Peyer's patch (tissue), 4 donors: ENCODE measurements around the gene NAA38. TPM values are rescaled to one million over a fixed set of nuclear protein-coding genes. Genes with fewer than 3 reads are reported as not detected.
A peak's percentile ranks its signal among the peaks of the same experiment; 100 is the strongest.

Experiments
- DNase-seq, 3 donors: peaks; one replicate each; pipeline ENCODE4 v3.0.0-alpha.2; 2017 to 2019
- H3K27ac ChIP-seq, 4 donors: fragments of 200-600 bp; sonication (generic); one replicate each; pipeline ENCODE4 v1.5.1; 2016 to 2019
- H3K27me3 ChIP-seq, 2 donors: fragments of 200-600 bp; sonication (generic); one replicate each; pipeline ENCODE4 v1.5.1; 2019
- H3K36me3 ChIP-seq, 3 donors: fragments of 200-600 bp; sonication (generic); one replicate each; pipeline ENCODE4 v1.5.1; 2016 to 2019
- H3K4me1 ChIP-seq, 4 donors: fragments of 200-600 bp; sonication (generic); one replicate each; pipeline ENCODE4 v1.5.1; 2016 to 2019
- H3K4me3 ChIP-seq, 4 donors: fragments of 200-600 bp; sonication (generic); 1 replicate in 3 of 4; 2 replicates in 1 of 4; pipeline ENCODE4 v1.5.1; 2016 to 2019; ENCODE audit warnings: mild to moderate bottlenecking in 1 of 4
- H3K9me3 ChIP-seq, 4 donors: fragments of 200-600 bp; sonication (generic); one replicate each; pipeline ENCODE4 v1.5.1; 2016 to 2019; ENCODE audit warnings: mild to moderate bottlenecking in 1 of 4
- POLR2A ChIP-seq, 2 donors: fragments of 450-650 bp; IDR thresholded peaks; one replicate each; pipeline ENCODE4 v1.5.1; 2017; ENCODE audit warnings: antibody characterized with exemption in 2 of 2, mild to moderate bottlenecking in 2 of 2, moderate library complexity in 2 of 2
- total RNA-seq, 4 donors: library from RNA; depleted of rRNA; stranded (reverse); fragments of >200 nt; gene quantifications; one replicate each; pipeline ENCODE4 v1.1.0, GENCODE V29; 2016
- TF ChIP-seq, protein P1 (sequence below), 6 experiments: fragments of 450-650 bp in 4 of 6; fragments of 200-600 bp in 2 of 6; sonication (generic) in 1 of 6; IDR thresholded peaks; one replicate each; pipeline ENCODE4 v1.5.1; 2017 to 2019; ENCODE audit warnings: antibody characterized with exemption in 6 of 6, mild to moderate bottlenecking in 3 of 6, moderate library complexity in 1 of 6

Gene NAA38
- total RNA-seq, 4 donors from 2014 or later = 28.6 to 75.8 (median 47.8) TPM

DNA sequence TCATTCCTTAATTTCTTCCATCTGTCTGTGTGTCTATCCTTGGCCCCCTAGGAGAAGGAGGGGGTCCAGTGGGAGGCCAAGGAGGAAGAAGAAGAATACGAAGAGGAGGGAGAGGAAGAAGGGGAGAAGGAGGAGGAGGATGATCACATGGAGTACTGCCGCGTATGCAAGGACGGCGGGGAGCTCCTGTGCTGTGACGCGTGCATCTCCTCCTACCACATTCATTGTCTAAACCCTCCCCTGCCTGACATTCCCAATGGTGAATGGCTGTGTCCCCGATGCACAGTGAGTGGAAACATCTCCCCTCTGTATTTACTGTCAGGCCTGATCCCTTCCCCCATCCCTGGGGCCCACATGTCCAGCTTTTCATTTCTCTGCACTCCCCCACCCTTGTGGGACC, 37.5 kb upstream of the NAA38 start:
- Histone ChIP-seq H3K27me3 (no peaks in the 10 kb centered on the region), H3K4me3 (no peak overlapping the region), H3K4me1 (peaks cover 0 to 5% (median 0%) of the 10 kb centered on the region in 4 donors), H3K9me3 (no peaks in the 10 kb centered on the region), H3K27ac (no peak overlapping the region), H3K36me3 (peaks cover 0 to 87% (median 0%) of the 10 kb centered on the region in 3 donors)
- no peak for DNase-seq
- TF ChIP-seq, protein P1, sequence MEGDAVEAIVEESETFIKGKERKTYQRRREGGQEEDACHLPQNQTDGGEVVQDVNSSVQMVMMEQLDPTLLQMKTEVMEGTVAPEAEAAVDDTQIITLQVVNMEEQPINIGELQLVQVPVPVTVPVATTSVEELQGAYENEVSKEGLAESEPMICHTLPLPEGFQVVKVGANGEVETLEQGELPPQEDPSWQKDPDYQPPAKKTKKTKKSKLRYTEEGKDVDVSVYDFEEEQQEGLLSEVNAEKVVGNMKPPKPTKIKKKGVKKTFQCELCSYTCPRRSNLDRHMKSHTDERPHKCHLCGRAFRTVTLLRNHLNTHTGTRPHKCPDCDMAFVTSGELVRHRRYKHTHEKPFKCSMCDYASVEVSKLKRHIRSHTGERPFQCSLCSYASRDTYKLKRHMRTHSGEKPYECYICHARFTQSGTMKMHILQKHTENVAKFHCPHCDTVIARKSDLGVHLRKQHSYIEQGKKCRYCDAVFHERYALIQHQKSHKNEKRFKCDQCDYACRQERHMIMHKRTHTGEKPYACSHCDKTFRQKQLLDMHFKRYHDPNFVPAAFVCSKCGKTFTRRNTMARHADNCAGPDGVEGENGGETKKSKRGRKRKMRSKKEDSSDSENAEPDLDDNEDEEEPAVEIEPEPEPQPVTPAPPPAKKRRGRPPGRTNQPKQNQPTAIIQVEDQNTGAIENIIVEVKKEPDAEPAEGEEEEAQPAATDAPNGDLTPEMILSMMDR (IDR thresholded peaks at IDR 0.05) = no peak
- TF ChIP-seq POLR2A (IDR thresholded peaks at IDR 0.05) = no peak

DNA sequence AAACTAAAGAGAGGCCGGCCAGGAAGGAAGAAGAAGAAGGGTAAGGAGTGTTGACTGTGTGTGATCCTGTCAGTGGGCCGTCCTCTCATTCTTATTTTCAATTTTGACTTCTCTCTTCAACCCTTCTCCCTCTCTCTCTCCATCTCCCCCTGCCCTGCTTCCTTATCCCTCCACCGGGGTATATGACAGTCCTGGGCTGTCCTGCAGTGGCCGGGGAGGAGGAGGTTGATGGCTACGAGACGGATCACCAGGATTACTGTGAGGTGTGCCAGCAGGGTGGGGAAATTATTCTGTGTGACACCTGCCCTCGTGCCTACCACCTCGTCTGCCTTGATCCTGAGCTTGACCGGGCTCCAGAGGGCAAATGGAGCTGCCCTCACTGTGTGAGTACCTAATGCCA, 36.9 kb upstream of the NAA38 start:
- no peak overlapping the region for H3K4me3 ChIP-seq
- no peaks in the 10 kb centered on the region for H3K27me3 ChIP-seq
- TF ChIP-seq, protein P1 (IDR thresholded peaks at IDR 0.05) = no peak
- TF ChIP-seq POLR2A (IDR thresholded peaks at IDR 0.05) = no peak
- H3K27ac ChIP-seq = no peak overlapping the region
- peaks cover 0 to 11% (median 0%) of the 10 kb centered on the region in 4 donors for H3K4me1 ChIP-seq
- DNase-seq = no peak
- H3K36me3 ChIP-seq = peaks cover 0 to 81% (median 0%) of the 10 kb centered on the region in 3 donors
- no peaks in the 10 kb centered on the region for H3K9me3 ChIP-seq

DNA sequence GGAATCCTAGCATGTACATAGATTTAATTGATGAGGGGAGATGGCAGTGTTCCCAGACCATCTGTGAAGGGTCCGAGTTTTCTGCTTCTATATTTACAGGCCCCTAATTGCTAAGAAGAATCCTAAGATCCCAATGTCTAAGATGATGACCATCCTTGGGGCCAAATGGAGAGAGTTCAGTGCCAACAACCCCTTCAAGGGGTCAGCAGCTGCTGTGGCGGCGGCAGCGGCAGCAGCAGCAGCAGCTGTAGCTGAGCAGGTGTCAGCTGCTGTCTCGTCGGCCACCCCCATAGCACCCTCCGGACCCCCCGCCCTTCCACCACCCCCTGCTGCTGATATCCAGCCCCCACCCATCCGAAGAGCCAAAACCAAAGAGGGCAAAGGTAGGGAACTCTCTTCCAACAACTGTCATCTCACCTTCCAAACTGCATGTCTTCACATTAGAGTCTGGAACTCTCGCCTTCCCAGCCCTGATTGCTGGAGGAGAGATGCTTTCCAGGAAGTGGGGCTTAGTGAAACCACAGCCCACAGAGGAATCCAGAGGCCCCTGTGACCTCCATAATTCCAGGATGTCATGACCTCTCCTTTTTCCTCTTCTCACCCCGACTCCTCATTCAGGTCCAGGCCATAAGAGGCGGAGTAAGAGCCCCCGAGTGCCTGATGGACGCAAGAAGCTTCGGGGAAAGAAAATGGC, 36.0 kb upstream of the NAA38 start:
- no peak overlapping the region for H3K27ac ChIP-seq
- TF ChIP-seq, protein P1 (IDR thresholded peaks at IDR 0.05) = no peak
- no peak for TF ChIP-seq POLR2A (IDR thresholded peaks at IDR 0.05)
- no peaks in the 10 kb centered on the region for H3K27me3 ChIP-seq
- H3K4me1 ChIP-seq = peaks cover 0 to 20% (median 5%) of the 10 kb centered on the region in 4 donors
- no peak overlapping the region for H3K4me3 ChIP-seq
- no peak for DNase-seq
- H3K9me3 ChIP-seq = no peaks in the 10 kb centered on the region
- peaks cover 0 to 72% (median 0%) of the 10 kb centered on the region in 3 donors for H3K36me3 ChIP-seq

DNA sequence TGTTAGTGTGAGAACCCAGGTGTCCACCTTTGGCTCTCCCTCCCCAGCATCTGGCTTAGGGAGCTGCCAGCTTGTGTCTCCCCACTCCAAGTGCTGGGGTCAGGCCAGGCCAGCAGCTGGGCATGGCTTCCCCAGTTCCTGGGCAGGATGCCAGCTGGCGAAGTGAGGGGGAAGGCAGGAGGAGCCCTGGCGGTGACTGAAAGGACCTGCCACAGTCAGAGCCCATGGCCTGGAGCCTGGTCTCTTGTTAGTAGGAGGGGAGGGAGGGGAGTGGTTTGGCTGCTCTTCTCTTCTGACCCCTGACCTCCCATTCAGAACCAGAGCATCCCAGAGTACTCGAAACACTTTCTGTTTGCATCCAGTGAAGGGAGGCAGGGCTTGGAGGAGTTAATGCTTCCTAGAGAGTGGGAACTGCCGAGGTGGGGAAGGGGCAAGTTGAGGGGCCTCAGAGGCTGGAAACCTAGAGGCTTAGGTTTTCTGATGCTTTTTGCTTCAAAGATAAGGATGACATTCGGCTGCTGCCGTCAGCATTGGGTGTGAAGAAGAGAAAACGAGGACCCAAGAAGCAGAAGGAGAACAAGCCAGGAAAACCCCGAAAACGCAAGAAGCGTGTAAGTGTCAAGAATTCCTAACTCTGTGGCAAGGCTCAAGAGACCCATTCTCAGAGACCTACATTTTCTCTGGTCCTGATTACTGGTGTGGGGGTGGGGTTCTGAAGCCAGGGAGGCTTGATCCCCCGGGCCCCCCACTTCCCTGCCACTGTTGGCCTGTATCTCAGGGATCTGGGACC, 32.0 kb upstream of the NAA38 start:
- peaks cover 0 to 33% (median 0%) of the 10 kb centered on the region in 3 donors for H3K36me3 ChIP-seq
- no peaks in the 10 kb centered on the region for H3K9me3 ChIP-seq
- peak overlapping the region; percentile 89 to 96 (median 94) for H3K27ac ChIP-seq
- H3K4me3 ChIP-seq = peak overlapping the region in 1 of 4 donors; percentile 13
- DNase-seq = peak; percentile 61 to 92 (median 92)
- TF ChIP-seq, protein P1 (IDR thresholded peaks at IDR 0.05) = peak in 4 of 6 experiments; percentile 27 to 65 (median 64)
- TF ChIP-seq POLR2A (IDR thresholded peaks at IDR 0.05) = peak in 1 of 2 donors; percentile 14
- no peaks in the 10 kb centered on the region for H3K27me3 ChIP-seq
- H3K4me1 ChIP-seq = peaks cover 0 to 42% (median 10%) of the 10 kb centered on the region in 4 donors

DNA sequence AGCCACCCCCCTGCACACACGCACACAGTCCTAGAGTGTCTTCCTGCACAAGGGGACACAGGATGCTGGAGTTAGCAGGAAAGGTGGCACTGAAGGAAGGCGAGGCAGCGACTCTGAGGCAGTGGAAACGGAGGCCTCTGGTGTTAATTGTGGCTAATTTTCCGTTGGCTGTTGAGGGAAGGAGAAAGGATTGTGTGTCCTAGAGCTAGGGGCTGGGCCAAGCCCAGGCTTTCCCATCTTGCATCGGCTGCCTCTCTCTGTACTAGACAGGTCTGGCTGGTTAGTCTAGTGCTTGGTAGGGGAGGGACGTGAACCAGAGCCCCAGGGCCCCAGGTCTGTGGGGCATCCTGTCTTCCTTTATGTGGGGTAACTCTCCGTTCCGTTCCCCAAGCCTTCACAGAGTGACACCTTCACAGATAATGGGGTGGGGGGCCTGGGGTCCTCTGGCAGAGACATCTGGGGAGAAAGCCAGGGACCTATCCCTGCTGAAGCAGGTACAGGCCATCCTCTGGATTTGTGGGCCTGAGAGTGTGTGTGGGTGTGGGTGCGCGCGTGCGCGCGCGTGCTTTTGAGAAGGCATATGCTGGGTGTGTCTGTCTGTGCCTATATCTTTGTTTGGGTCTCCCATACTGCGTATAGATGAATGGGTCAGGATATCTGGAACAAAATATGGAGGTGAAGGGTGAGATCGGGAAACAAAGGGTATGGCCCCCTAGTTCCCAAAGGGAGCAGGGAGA, 31.0 kb upstream of the NAA38 start, which contains the start of gene CHD3:
CHD3 (plus strand) TSS at position 606 of the 737 bp plus-strand sequence. CDS start 212 bp downstream, outside the sequence.
- Histone ChIP-seq H3K4me1 (peaks cover 0 to 51% (median 10%) of the 10 kb centered on the region in 4 donors), H3K4me3 (peak within 1 kb of the TSS; percentile 62 to 89 (median 82)), H3K36me3 (peaks cover 0 to 23% (median 0%) of the 10 kb centered on the region in 3 donors), H3K9me3 (no peaks in the 10 kb centered on the region), H3K27me3 (no peaks in the 10 kb centered on the region), H3K27ac (peak within 1 kb of the TSS; percentile 89 to 96 (median 94))
- DNase-seq = peak in 2 of 3 donors; percentile 18 to 54
- TF ChIP-seq POLR2A (IDR thresholded peaks at IDR 0.05) = no peak
- TF ChIP-seq, protein P1 (IDR thresholded peaks at IDR 0.05) = no peak
